Measurements from ENCODE around the gene SCAMP4.
"Not testable (repeated sequence)": the region's sequence is repeated elsewhere in the genome, so short reads cannot be mapped to it uniquely, and the experiment has no call there.

Gene SCAMP4

GRCh38 chr19:1866693-1867348, 38.4 kb upstream of the SCAMP4 start:
- no peak overlapping the region for H3K27ac ChIP-seq (ENCODE audit: low read depth, low read length)
- H3K27me3 ChIP-seq (ENCODE audit: control insufficient read depth in 5 of 5, insufficient read depth in 4 of 5, low read length in 5 of 5), result no peaks in the 10 kb centered on the region
- H3K9ac ChIP-seq (ENCODE audit: low read length in 5 of 5), result no peak overlapping the region
- H3K36me3 ChIP-seq (ENCODE audit: control insufficient read depth in 5 of 5, insufficient read depth in 5 of 5, low read length in 5 of 5), result peaks cover 0 to 12% (median 5%) of the 10 kb centered on the region in 5 donors
- no peak overlapping the region for H3K4me3 ChIP-seq (ENCODE audit: low read depth in 1 of 5, low read length in 5 of 5)
- H3K9me3 ChIP-seq (ENCODE audit: control insufficient read depth in 5 of 5, low read length in 5 of 5), result no peaks in the 10 kb centered on the region
- peaks cover 0 to 22% (median 19%) of the 10 kb centered on the region in 5 donors for H3K4me1 ChIP-seq (ENCODE audit: control insufficient read depth in 5 of 5, insufficient read depth in 5 of 5, low read length in 5 of 5)

GRCh38 chr19:1867349-1867724, 37.9 kb upstream of the SCAMP4 start:
- Histone ChIP-seq H3K27ac (ENCODE audit: low read depth, low read length) (no peak overlapping the region), H3K9me3 (ENCODE audit: control insufficient read depth in 5 of 5, low read length in 5 of 5) (no peaks in the 10 kb centered on the region), H3K36me3 (ENCODE audit: control insufficient read depth in 5 of 5, insufficient read depth in 5 of 5, low read length in 5 of 5) (peaks cover 0 to 14% (median 5%) of the 10 kb centered on the region in 5 donors), H3K4me1 (ENCODE audit: control insufficient read depth in 5 of 5, insufficient read depth in 5 of 5, low read length in 5 of 5) (peaks cover 0 to 18% (median 15%) of the 10 kb centered on the region in 5 donors), H3K4me3 (ENCODE audit: low read depth in 1 of 5, low read length in 5 of 5) (no peak overlapping the region), H3K27me3 (ENCODE audit: control insufficient read depth in 5 of 5, insufficient read depth in 4 of 5, low read length in 5 of 5) (no peaks in the 10 kb centered on the region), H3K9ac (ENCODE audit: low read length in 5 of 5) (no peak overlapping the region)

GRCh38 chr19:1868971-1869370, 36.2 kb upstream of the SCAMP4 start:
- Histone ChIP-seq H3K9ac (ENCODE audit: low read length in 5 of 5) (no peak overlapping the region), H3K9me3 (ENCODE audit: control insufficient read depth in 5 of 5, low read length in 5 of 5) (no peaks in the 10 kb centered on the region), H3K27ac (ENCODE audit: low read depth, low read length) (no peak overlapping the region), H3K4me3 (ENCODE audit: low read depth in 1 of 5, low read length in 5 of 5) (no peak overlapping the region), H3K36me3 (ENCODE audit: control insufficient read depth in 5 of 5, insufficient read depth in 5 of 5, low read length in 5 of 5) (peaks cover 0 to 16% (median 5%) of the 10 kb centered on the region in 5 donors), H3K27me3 (ENCODE audit: control insufficient read depth in 5 of 5, insufficient read depth in 4 of 5, low read length in 5 of 5) (no peaks in the 10 kb centered on the region), H3K4me1 (ENCODE audit: control insufficient read depth in 5 of 5, insufficient read depth in 5 of 5, low read length in 5 of 5) (peaks cover 5 to 32% (median 30%) of the 10 kb centered on the region in 5 donors)

- H3K4me1 ChIP-seq (ENCODE audit: control insufficient read depth in 5 of 5, insufficient read depth in 5 of 5, low read length in 5 of 5), result peaks cover 7 to 40% (median 37%) of the 10 kb centered on the region in 5 donors
- H3K36me3 ChIP-seq (ENCODE audit: control insufficient read depth in 5 of 5, insufficient read depth in 5 of 5, low read length in 5 of 5), result peaks cover 0 to 16% (median 5%) of the 10 kb centered on the region in 5 donors
Observed at GRCh38 chr19:1871140-1871597, 34.0 kb upstream of the SCAMP4 start.

DNA sequence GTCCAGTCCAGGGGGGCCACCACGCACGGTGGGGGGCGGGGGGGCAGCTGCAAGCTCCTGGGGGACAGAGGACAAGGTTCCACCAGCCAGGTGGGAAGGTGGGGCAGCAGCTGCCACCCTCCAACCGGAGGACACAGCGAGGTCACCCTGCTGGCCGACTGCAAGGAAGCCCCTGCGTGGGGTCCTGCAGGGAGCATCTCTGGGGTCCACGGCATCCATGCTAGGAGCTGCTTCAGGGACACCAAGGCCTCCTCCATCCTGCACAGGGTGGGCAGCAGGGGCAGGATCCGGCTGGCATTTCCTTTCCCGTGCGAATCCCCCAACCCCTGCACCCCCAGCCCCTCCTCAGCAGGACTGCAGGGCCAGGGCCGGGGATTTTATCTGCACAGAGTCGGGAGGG, 33.6 kb upstream of the SCAMP4 start:
- Histone ChIP-seq H3K36me3 (ENCODE audit: control insufficient read depth in 5 of 5, insufficient read depth in 5 of 5, low read length in 5 of 5) (peaks cover 0 to 16% (median 5%) of the 10 kb centered on the region in 5 donors), H3K9me3 (ENCODE audit: control insufficient read depth in 5 of 5, low read length in 5 of 5) (no peaks in the 10 kb centered on the region), H3K9ac (ENCODE audit: low read length in 5 of 5) (no peak overlapping the region), H3K4me1 (ENCODE audit: control insufficient read depth in 5 of 5, insufficient read depth in 5 of 5, low read length in 5 of 5) (peaks cover 7 to 45% (median 42%) of the 10 kb centered on the region in 5 donors), H3K4me3 (ENCODE audit: low read depth in 1 of 5, low read length in 5 of 5) (no peak overlapping the region), H3K27me3 (ENCODE audit: control insufficient read depth in 5 of 5, insufficient read depth in 4 of 5, low read length in 5 of 5) (no peaks in the 10 kb centered on the region), H3K27ac (ENCODE audit: low read depth, low read length) (no peak overlapping the region)

More at GRCh38 chr19:1871140-1871597, 34.0 kb upstream of the SCAMP4 start:
- no peaks in the 10 kb centered on the region for H3K27me3 ChIP-seq (ENCODE audit: control insufficient read depth in 5 of 5, insufficient read depth in 4 of 5, low read length in 5 of 5)
- H3K9me3 ChIP-seq (ENCODE audit: control insufficient read depth in 5 of 5, low read length in 5 of 5), result no peaks in the 10 kb centered on the region
- no peak overlapping the region for H3K27ac ChIP-seq (ENCODE audit: low read depth, low read length)
- H3K9ac ChIP-seq (ENCODE audit: low read length in 5 of 5), result no peak overlapping the region
- H3K4me3 ChIP-seq (ENCODE audit: low read depth in 1 of 5, low read length in 5 of 5), result no peak overlapping the region

GRCh38 chr19:1872807-1873523, 32.2 kb upstream of the SCAMP4 start:
- Histone ChIP-seq H3K9me3 (ENCODE audit: control insufficient read depth in 5 of 5, low read length in 5 of 5) (no peaks in the 10 kb centered on the region), H3K27me3 (ENCODE audit: control insufficient read depth in 5 of 5, insufficient read depth in 4 of 5, low read length in 5 of 5) (no peaks in the 10 kb centered on the region), H3K4me3 (ENCODE audit: low read depth in 1 of 5, low read length in 5 of 5) (peak overlapping the region in 3 of 5 donors; percentile 42 to 96 (median 49)), H3K9ac (ENCODE audit: low read length in 5 of 5) (peak overlapping the region in 4 of 5 donors; percentile 4 to 68 (median 30)), H3K4me1 (ENCODE audit: control insufficient read depth in 5 of 5, insufficient read depth in 5 of 5, low read length in 5 of 5) (peaks cover 7 to 46% (median 43%) of the 10 kb centered on the region in 5 donors), H3K27ac (ENCODE audit: low read depth, low read length) (peak overlapping the region; percentile 86), H3K36me3 (ENCODE audit: control insufficient read depth in 5 of 5, insufficient read depth in 5 of 5, low read length in 5 of 5) (peaks cover 0 to 16% (median 5%) of the 10 kb centered on the region in 5 donors)

GRCh38 chr19:1873524-1874473, 31.4 kb upstream of the SCAMP4 start:
- Histone ChIP-seq H3K9ac (ENCODE audit: low read length in 5 of 5) (peak overlapping the region in 3 of 5 donors; percentile 8 to 68 (median 53)), H3K4me3 (ENCODE audit: low read depth in 1 of 5, low read length in 5 of 5) (peak overlapping the region in 3 of 5 donors; percentile 42 to 96 (median 90)), H3K4me1 (ENCODE audit: control insufficient read depth in 5 of 5, insufficient read depth in 5 of 5, low read length in 5 of 5) (peaks cover 7 to 46% (median 43%) of the 10 kb centered on the region in 5 donors)

DNA sequence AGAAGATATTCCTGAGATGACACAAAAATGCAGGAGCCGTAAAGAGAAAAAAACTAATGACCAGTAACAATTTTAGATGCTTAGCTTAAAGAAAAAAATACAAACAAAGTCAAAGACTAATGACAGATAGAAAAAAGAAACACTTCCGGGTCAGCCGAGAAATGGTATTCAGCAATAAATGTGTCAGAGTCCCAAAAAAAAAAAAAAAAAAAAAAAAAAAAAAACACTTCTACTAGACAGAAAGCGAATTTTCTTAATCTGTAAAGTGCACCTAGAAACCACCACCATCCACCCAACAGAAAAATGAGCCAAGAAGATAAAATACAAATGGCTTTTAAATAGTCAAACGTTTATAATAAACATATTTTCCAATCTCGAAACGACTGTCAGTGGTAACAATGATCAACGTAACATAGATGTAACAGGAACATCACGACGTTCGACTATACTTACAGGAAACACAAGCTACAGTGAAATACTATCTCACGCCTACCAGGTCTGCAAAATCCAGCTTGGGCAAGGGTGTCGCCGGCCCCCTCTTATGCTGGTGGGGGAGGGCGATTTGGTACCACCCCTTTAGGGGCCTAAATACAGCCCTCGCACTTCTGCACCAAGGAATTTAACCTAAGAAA, 30.5 kb upstream of the SCAMP4 start:
- peak overlapping the region; percentile 86 for H3K27ac ChIP-seq (ENCODE audit: low read depth, low read length)
- H3K36me3 ChIP-seq (ENCODE audit: control insufficient read depth in 5 of 5, insufficient read depth in 5 of 5, low read length in 5 of 5), result peaks cover 0 to 18% (median 5%) of the 10 kb centered on the region in 5 donors
- H3K4me3 ChIP-seq (ENCODE audit: low read depth in 1 of 5, low read length in 5 of 5), result peak overlapping the region; percentile 77 to 96 (median 90)
- peaks cover 7 to 45% (median 42%) of the 10 kb centered on the region in 5 donors for H3K4me1 ChIP-seq (ENCODE audit: control insufficient read depth in 5 of 5, insufficient read depth in 5 of 5, low read length in 5 of 5)
- H3K9ac ChIP-seq (ENCODE audit: low read length in 5 of 5), result peak overlapping the region in 3 of 5 donors; percentile 88 to 94 (median 93)
- no peaks in the 10 kb centered on the region for H3K9me3 ChIP-seq (ENCODE audit: control insufficient read depth in 5 of 5, low read length in 5 of 5)
- H3K27me3 ChIP-seq (ENCODE audit: control insufficient read depth in 5 of 5, insufficient read depth in 4 of 5, low read length in 5 of 5), result no peaks in the 10 kb centered on the region

More at GRCh38 chr19:1873524-1874473, 31.4 kb upstream of the SCAMP4 start:
- Histone ChIP-seq H3K27ac (ENCODE audit: low read depth, low read length) (peak overlapping the region; percentile 86), H3K9me3 (ENCODE audit: control insufficient read depth in 5 of 5, low read length in 5 of 5) (no peaks in the 10 kb centered on the region), H3K27me3 (ENCODE audit: control insufficient read depth in 5 of 5, insufficient read depth in 4 of 5, low read length in 5 of 5) (no peaks in the 10 kb centered on the region), H3K36me3 (ENCODE audit: control insufficient read depth in 5 of 5, insufficient read depth in 5 of 5, low read length in 5 of 5) (peaks cover 0 to 16% (median 5%) of the 10 kb centered on the region in 5 donors)

GRCh38 chr19:1875265-1875645, 29.9 kb upstream of the SCAMP4 start:
- H3K36me3 ChIP-seq (ENCODE audit: control insufficient read depth in 5 of 5, insufficient read depth in 5 of 5, low read length in 5 of 5), result peaks cover 0 to 20% (median 8%) of the 10 kb centered on the region in 5 donors
- peak overlapping the region; percentile 77 to 96 (median 90) for H3K4me3 ChIP-seq (ENCODE audit: low read depth in 1 of 5, low read length in 5 of 5)
- H3K27me3 ChIP-seq (ENCODE audit: control insufficient read depth in 5 of 5, insufficient read depth in 4 of 5, low read length in 5 of 5); H3K9me3 ChIP-seq (ENCODE audit: control insufficient read depth in 5 of 5, low read length in 5 of 5): not testable (repeated sequence)
- H3K27ac ChIP-seq (ENCODE audit: low read depth, low read length), result peak overlapping the region; percentile 86
- peaks cover 7 to 48% (median 43%) of the 10 kb centered on the region in 5 donors for H3K4me1 ChIP-seq (ENCODE audit: control insufficient read depth in 5 of 5, insufficient read depth in 5 of 5, low read length in 5 of 5)
- H3K9ac ChIP-seq (ENCODE audit: low read length in 5 of 5), result peak overlapping the region in 4 of 5 donors; percentile 84 to 94 (median 90)
